PC-3 (cell line): ENCODE results near the gene ITLN1. TPM values are rescaled to one million over a fixed set of nuclear protein-coding genes. Genes with fewer than 3 reads are reported as not detected.

Source experiments
- ATAC-seq: fragments of 200-7000 bp; cut with Tn5 transposase; 2 replicates; pipeline ENCODE4 v1.9.1; 2020; ENCODE audit warnings: mild to moderate bottlenecking, moderate library complexity
- BruUV-seq: library from RNA; stranded (reverse); fragments of 400-500 nt; replicated peaks from 2 replicates; lab custom pipeline; 2021; lab: Mats Ljungman, UMichigan
- CTCF ChIA-PET: fragments of 300-600 bp; sonication (Branson Sonifier 250); formaldehyde crosslinking; loops from one replicate; lab custom pipeline; 2022; ENCODE audit warnings: antibody characterized with exemption; lab: Charles Lee
- POLR2A ChIA-PET: fragments of 300-600 bp; sonication (Branson Sonifier 250); formaldehyde crosslinking; loops from one replicate; lab custom pipeline; 2022; ENCODE audit warnings: antibody characterized with exemption; ENCODE audit not compliant: unreplicated experiment; lab: Charles Lee
- DNase-seq: peaks from one replicate; pipeline ENCODE4 v3.0.0-alpha.2; 2015
- H2AFZ ChIP-seq: fragments of 300-600 bp; sonication (generic); 2 replicates; pipeline ENCODE4 v1.6.0; 2016; ENCODE audit warnings: antibody characterized with exemption, low read length
- H3F3A ChIP-seq: fragments of 300-600 bp; sonication (generic); one replicate; pipeline ENCODE4 v1.6.0; 2017; ENCODE audit warnings: antibody characterized with exemption, low read length, control low read depth, mild to moderate bottlenecking; ENCODE audit not compliant: unreplicated experiment
- H3K27ac ChIP-seq: fragments of 300-600 bp; sonication (generic); 2 replicates; pipeline ENCODE4 v1.5.1; 2016; ENCODE audit warnings: mild to moderate bottlenecking, low read length
- H3K27me3 ChIP-seq: fragments of 300-600 bp; sonication (generic); 2 replicates; pipeline ENCODE4 v1.6.1; 2016; ENCODE audit warnings: low read length, mixed read lengths
- H3K36me3 ChIP-seq: fragments of 300-600 bp; sonication (generic); 2 replicates; pipeline ENCODE4 v1.6.1; 2016; ENCODE audit warnings: low read depth, mixed run types, low read length, mixed read lengths
- H3K4me1 ChIP-seq: fragments of 300-600 bp; sonication (generic); 2 replicates; pipeline ENCODE4 v1.5.1; 2016; ENCODE audit warnings: low read length; ENCODE audit not compliant: insufficient read depth
- H3K4me2 ChIP-seq: fragments of 300-600 bp; sonication (generic); 2 replicates; pipeline ENCODE4 v1.6.0; 2016; ENCODE audit warnings: low read length
- H3K4me3 ChIP-seq: fragments of 300-600 bp; sonication (generic); 2 replicates; pipeline ENCODE4 v1.5.1; 2016; ENCODE audit warnings: mild to moderate bottlenecking, low read length, mixed read lengths
- H3K79me2 ChIP-seq: fragments of 300-600 bp; sonication (generic); 2 replicates; pipeline ENCODE4 v1.6.1; 2017; ENCODE audit warnings: low read length, mixed read lengths
- H3K9ac ChIP-seq: fragments of 300-600 bp; sonication (generic); 2 replicates; pipeline ENCODE4 v1.6.0; 2016; ENCODE audit warnings: mild to moderate bottlenecking, low read length
- H3K9me2 ChIP-seq: fragments of 300-600 bp; sonication (generic); replicated peaks from 2 replicates; pipeline ENCODE4 v1.6.1; 2016; ENCODE audit warnings: mixed run types, low read length, mixed read lengths
- H3K9me3 ChIP-seq: fragments of 300-600 bp; sonication (generic); 2 replicates; pipeline ENCODE4 v1.6.1; 2016; ENCODE audit warnings: low read length, mixed read lengths
- H4K20me1 ChIP-seq: fragments of 300-600 bp; sonication (generic); 2 replicates; pipeline ENCODE4 v1.6.1; 2016; ENCODE audit warnings: low read length, mixed read lengths
- EZH2 ChIP-seq: fragments of 300-600 bp; sonication (generic); IDR thresholded peaks from one replicate; pipeline ENCODE4 v1.6.1; 2017; ENCODE audit warnings: antibody characterized with exemption, mild to moderate bottlenecking, low read length; ENCODE audit not compliant: unreplicated experiment
- EZH2phosphoT487 ChIP-seq: fragments of 300-600 bp; sonication (generic); IDR thresholded peaks from 2 replicates; pipeline ENCODE4 v1.6.1; 2018; ENCODE audit warnings: mild to moderate bottlenecking, antibody characterized with exemption, low read length, borderline replicate concordance
- intact Hi-C: fragments of 100-400 bp; cut with micrococcal nuclease; formaldehyde crosslinking; loops from 2 replicates; pipeline ENCODE4 v1.9.0; 2023
- total RNA-seq: library from RNA; depleted of rRNA; stranded (reverse); fragments of >200 nt; gene quantifications from 2 replicates; pipeline ENCODE4 v1.2.3, GENCODE V29; 2014
- TF ChIP-seq, protein P1 (sequence below): fragments of 300-600 bp; sonication (generic); conservative IDR thresholded peaks from 2 replicates; pipeline ENCODE4 v1.5.1; 2017; ENCODE audit warnings: antibody characterized with exemption, low read depth, mild to moderate bottlenecking, low read length

Gene ITLN1
- total RNA-seq, 1 experiment from 2014 or later: not detected

DNA sequence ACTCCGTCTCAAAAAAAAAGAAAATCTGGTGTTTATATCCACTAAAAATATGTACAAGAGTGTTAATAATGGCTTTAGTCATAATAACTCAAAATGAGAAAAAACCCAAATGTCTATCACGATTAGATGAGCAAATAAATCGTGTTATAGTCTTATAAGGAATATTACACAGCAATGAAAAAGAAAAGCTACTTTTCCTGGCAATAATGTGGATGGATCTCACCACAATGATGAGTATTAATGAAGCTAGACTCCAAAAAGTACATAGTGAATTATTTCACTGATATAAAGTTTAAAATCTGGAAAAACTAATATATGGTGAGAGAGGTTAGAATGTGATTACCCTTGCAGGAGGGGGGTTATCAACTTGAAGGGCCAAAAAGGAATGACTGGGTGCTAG, 32.0 kb downstream of the ITLN1 start:
- DNase-seq: no peak
- intact Hi-C loops: no loop called here
- POLR2A ChIA-PET: no interaction called here
- TF ChIP-seq, protein P1, sequence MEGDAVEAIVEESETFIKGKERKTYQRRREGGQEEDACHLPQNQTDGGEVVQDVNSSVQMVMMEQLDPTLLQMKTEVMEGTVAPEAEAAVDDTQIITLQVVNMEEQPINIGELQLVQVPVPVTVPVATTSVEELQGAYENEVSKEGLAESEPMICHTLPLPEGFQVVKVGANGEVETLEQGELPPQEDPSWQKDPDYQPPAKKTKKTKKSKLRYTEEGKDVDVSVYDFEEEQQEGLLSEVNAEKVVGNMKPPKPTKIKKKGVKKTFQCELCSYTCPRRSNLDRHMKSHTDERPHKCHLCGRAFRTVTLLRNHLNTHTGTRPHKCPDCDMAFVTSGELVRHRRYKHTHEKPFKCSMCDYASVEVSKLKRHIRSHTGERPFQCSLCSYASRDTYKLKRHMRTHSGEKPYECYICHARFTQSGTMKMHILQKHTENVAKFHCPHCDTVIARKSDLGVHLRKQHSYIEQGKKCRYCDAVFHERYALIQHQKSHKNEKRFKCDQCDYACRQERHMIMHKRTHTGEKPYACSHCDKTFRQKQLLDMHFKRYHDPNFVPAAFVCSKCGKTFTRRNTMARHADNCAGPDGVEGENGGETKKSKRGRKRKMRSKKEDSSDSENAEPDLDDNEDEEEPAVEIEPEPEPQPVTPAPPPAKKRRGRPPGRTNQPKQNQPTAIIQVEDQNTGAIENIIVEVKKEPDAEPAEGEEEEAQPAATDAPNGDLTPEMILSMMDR: no peak
- no peak for TF ChIP-seq EZH2
- TF ChIP-seq EZH2phosphoT487: no peak
- H3K9ac ChIP-seq: no peak overlapping the region
- CTCF ChIA-PET: no interaction called here
- no peaks in the 10 kb centered on the region for H3K79me2 ChIP-seq
- ATAC-seq: no peak
- H3K9me2 ChIP-seq: no peaks in the 10 kb centered on the region
- H3K9me3 ChIP-seq: no peaks in the 10 kb centered on the region; the same call in 1 of the 2 replicates
- no peak overlapping the region for H3K27ac ChIP-seq
- no peak overlapping the region for H2AFZ ChIP-seq
- BruUV-seq: no TSS peak
- H3K36me3 ChIP-seq: no peaks in the 10 kb centered on the region
- no peak overlapping the region for H3K4me3 ChIP-seq
- H4K20me1 ChIP-seq: no peaks in the 10 kb centered on the region
- no peaks in the 10 kb centered on the region for H3K4me1 ChIP-seq
- H3F3A ChIP-seq: no peaks in the 10 kb centered on the region
- peaks cover 20% of the 10 kb centered on the region for H3K27me3 ChIP-seq
- no peak overlapping the region for H3K4me2 ChIP-seq

- no peaks in the 10 kb centered on the region for H3K9me2 ChIP-seq
- H3K79me2 ChIP-seq: no peaks in the 10 kb centered on the region
- H3K9me3 ChIP-seq: no peaks in the 10 kb centered on the region; the same call in 1 of the 2 replicates
- H3K27ac ChIP-seq: no peak overlapping the region
- H3K9ac ChIP-seq: no peak overlapping the region
- no peaks in the 10 kb centered on the region for H3K4me1 ChIP-seq
- intact Hi-C loops: no loop called here
- TF ChIP-seq EZH2 (no peak), EZH2phosphoT487 (no peak)
- TF ChIP-seq, protein P1: no peak
- ChIA-PET POLR2A (no interaction called here), CTCF (no interaction called here)
- no peak overlapping the region for H2AFZ ChIP-seq
- H3K36me3 ChIP-seq: no peaks in the 10 kb centered on the region
- H3F3A ChIP-seq: no peaks in the 10 kb centered on the region
- ATAC-seq: no peak
- H3K27me3 ChIP-seq: peaks cover 20% of the 10 kb centered on the region
- no peaks in the 10 kb centered on the region for H4K20me1 ChIP-seq
- no peak overlapping the region for H3K4me2 ChIP-seq
- no peak for DNase-seq
- BruUV-seq: no TSS peak
- no peak overlapping the region for H3K4me3 ChIP-seq
Observed at GRCh38 chr1:160850993-160851392, 34.0 kb downstream of the ITLN1 start.

- H3K4me1 ChIP-seq: no peaks in the 10 kb centered on the region
- no peaks in the 10 kb centered on the region for H4K20me1 ChIP-seq
- DNase-seq (no peak), ATAC-seq (no peak)
- H2AFZ ChIP-seq: no peak overlapping the region
- TF ChIP-seq EZH2 (no peak), EZH2phosphoT487 (no peak)
- TF ChIP-seq, protein P1: no peak
- peaks cover 20% of the 10 kb centered on the region for H3K27me3 ChIP-seq
- no peak overlapping the region for H3K27ac ChIP-seq
- BruUV-seq: no TSS peak
- ChIA-PET POLR2A (no interaction called here), CTCF (no interaction called here)
- no peaks in the 10 kb centered on the region for H3F3A ChIP-seq
- H3K9ac ChIP-seq: no peak overlapping the region
- H3K79me2 ChIP-seq: no peaks in the 10 kb centered on the region
- no peaks in the 10 kb centered on the region for H3K36me3 ChIP-seq
- intact Hi-C loops: no loop called here
- no peak overlapping the region for H3K4me2 ChIP-seq
- no peaks in the 10 kb centered on the region for H3K9me2 ChIP-seq
- H3K9me3 ChIP-seq: no peaks in the 10 kb centered on the region; the same call in 1 of the 2 replicates
- no peak overlapping the region for H3K4me3 ChIP-seq
Observed at GRCh38 chr1:160850541-160850940, 34.4 kb downstream of the ITLN1 start.
